Nucleus accumbens (tissue), 56 donors: ENCODE measurements around the gene ACTN3.
"Not testable (repeated sequence)": the region's sequence is repeated elsewhere in the genome, so short reads cannot be mapped to it uniquely, and the experiment has no call there.

Experiments used
- DNase-seq, 56 donors: peaks; one replicate each; lab custom pipeline; 2025; lab: John Stamatoyannopoulos, UW

ACTN3 gene

DNA sequence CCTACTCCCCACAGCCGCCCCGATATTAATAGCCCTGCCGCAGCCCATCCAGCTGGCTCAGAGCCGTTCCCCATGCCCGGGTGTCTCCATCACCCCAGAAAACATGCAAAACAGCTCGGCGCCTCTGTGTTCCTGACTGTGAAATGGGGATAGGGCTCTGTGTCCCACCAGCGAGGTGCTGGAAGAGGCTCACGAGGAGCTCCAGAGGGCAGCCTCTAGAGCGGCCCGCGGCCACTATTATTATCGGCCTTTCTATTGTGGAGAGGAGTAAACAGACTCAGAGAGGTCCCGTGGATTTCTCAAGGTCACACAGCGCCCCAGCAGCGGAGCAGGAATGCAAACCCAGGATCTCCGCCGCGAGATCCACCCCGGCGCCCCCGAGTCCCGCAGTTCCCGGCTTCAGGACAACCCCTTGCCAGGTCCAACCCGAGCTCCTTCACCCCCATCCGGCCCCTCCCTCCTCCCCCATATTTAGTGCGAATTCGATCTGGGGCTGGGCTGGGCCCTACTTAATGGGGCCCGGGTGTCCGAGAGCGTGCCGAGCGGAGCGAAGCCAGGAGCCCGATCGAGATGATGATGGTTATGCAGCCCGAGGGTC, at the start of gene ACTN3:
Gene ACTN3 (plus strand): TSS at position 536 of the 598 bp plus-strand sequence. CDS start 35 bp downstream, at position 571.
- no peak for DNase-seq

DNA sequence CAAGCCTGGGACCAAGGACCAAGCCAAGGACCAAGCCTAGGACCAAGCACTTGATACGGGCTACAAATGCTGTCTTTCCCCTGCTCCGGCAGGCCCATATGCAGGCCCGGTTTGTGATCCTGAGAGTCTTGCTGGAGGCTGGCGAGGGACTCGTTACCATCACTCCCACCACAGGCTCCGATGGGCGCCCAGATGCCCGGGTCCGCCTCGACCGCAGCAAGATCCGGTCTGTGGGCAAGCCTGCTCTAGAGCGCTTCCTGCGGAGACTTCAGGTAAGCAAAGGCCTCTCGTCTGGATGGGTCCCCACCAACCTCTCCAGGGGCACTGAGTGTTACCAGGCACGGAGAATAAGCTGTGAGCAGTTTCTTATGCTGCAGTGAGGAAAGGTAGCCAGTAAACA, 49.5 kb upstream of the ACTN3 start:
- DNase-seq = no peak

DNA sequence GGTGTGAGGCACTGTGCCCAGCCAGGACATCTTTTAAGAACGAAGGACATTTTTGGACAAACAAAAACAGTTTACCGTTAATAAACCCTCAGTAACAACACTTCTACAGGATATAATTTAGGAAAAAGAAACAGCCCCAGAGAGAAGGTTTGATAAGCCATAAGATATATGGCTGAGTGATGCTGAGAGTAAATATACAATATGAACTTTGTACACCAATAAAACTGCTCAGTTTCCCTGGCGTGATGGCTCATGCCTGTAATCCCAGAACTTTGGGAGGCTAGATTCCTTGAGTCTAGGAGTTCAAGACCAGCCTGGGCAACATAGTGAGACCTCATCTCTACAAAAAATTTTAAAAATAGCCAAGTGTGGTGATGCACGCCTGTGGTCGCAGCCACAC, 48.2 kb upstream of the ACTN3 start:
- no peak for DNase-seq

DNA sequence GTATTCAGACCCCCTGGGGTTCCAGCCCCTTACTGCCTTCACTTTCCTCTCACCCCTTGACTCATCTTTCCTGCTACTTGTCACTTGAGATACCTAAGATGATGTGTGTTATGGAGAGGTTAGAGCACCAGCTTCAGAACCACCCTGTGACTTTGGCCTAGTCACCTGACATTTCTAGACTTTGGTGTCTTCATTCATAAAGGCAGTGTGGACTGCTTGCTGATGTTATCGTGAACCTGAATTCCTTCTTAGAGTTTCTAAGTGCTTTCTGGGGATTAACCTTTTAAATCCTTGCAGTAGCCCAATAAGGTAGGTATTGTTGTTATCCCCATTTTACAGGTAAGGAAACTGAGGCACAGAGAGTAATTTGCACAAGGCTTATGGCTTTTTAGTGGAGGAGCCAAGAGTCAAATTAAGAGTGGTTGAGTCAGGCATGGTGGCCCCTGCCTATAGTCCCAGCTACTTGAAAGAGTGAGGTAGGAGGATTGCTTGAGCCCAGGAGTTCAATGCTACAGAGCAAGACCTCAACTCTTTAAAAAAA, 41.4 kb upstream of the ACTN3 start:
- DNase-seq = no peak

DNA sequence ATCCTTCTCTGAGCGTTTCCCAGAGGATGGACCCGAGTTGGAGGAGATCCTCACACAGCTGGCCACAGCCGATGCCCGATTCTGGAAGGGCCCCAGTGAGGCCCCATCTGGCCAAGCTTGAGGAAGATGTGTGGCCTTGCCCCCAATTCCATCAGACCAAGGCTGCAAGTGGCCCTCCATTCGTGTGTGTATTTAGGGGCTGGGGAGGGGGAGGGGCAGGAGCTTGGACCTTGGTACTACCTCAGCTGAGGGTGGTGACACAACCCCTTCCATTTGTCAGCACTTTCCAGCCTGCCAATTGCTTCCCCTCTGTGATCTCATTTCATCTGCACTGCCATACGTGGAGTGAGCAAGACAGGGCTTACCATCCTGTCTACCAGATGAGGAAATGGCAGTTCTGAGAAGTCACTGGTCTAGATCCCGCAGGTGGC, 37.6 kb upstream of the ACTN3 start:
- no peak for DNase-seq

DNA sequence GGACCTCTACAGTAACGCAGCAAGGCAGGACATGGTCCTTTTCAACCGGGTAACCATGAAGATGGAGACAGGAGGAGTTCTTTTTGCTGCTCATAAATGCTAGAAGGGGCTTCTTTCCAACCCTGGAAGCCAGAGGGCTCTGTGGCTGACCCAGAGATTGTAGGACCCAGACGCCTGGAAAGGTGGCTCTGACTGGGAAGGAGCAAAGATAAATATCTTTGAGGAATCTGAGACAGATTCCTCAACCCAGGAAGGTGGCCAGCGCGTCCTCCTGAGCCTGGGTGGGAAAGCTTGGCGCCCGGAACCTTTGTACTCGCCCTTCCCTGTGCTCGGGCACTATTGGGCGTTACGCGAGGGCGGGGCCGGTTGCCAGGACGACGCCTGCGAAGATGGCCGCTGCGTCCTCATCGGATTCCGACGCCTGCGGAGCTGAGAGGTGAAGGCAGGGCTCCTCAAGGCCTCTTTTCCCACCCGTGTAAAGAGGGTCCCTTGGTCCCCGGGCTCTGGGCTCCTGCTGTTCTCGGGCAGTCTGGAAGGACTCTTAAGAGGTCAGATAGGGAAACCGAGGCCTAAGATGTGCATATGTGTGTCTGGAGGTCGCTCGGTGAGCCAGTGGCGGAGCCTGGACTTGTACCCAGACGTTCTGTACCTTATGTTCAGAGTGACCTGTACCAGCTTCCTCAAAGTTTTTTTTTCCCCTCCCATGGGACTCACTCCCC, 36.3 kb upstream of the ACTN3 start, which contains the start of gene BBS1:
Gene BBS1 (plus strand): TSS at position 365 of the 719 bp plus-strand sequence. CDS start 25 bp downstream, at position 390.
- DNase-seq = peak in 55 of 56 donors; percentile 19 to 90 (median 73)

DNA sequence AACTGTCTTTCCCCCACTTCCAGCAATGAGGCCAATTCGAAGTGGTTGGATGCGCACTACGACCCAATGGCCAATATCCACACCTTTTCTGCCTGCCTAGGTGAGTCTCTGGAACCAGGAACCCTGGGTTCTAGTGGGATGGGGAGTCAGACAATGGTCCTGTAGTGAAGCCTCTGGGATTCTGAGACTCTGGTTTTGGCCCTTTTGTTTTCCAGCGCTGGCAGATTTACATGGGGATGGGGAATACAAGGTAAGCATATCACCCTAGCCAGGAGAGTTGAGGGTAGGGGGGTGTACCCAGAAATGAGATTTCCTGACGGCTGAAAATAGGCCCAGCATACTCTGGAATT, 35.7 kb upstream of the ACTN3 start:
- DNase-seq = no peak

DNA sequence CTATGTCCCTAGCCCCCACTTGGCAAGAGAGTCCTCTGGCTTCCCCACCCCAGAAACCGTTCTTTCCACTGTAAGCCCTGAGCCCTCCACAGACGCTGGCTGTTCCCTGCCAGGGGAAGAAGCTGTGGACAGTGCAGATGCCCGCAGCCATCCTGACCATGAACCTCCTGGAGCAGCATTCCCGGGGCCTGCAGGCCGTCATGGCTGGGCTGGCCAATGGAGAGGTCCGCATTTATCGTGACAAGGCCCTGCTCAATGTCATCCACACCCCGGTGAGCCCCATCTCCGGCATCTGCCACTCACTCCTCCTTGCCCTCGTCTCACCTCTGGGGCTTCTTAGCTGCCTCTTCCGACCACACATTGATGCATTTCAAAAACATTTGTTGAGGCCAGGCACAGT, 23.1 kb upstream of the ACTN3 start:
- no peak for DNase-seq

DNA sequence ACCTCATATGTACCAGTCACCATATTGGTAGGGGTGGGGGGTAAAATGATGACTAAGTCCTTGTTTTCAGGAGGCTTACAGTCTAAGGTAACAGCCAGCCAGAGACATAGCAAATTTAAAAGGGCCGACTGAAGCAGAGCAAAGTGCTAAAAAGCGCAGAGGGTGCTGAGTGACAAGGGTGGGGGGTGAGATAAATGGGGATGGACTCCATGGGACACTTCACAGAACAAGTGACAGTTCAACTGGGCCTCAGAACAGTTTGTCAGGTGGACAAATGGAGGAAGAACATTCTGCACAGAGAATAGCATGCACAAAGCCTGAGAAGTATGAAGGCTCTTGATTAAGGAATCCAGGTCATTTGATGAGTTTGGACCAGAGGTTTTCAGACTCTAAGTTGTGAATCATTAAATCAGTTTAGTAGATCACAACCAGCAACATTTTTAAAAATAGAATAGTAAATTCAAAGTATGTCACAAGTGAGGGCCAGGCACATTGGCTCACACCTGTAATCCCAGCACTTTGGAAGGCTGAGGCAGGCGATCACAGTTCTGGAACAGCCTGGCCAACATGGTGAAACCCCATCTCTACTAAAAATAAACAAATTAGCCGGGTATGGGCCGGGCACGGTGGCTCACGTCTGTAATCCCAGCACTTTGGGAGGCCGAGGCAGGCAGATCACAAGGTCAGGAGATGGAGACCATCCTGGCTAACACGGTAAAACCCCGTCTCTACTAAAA, 22.2 kb upstream of the ACTN3 start:
- no peak for DNase-seq

DNA sequence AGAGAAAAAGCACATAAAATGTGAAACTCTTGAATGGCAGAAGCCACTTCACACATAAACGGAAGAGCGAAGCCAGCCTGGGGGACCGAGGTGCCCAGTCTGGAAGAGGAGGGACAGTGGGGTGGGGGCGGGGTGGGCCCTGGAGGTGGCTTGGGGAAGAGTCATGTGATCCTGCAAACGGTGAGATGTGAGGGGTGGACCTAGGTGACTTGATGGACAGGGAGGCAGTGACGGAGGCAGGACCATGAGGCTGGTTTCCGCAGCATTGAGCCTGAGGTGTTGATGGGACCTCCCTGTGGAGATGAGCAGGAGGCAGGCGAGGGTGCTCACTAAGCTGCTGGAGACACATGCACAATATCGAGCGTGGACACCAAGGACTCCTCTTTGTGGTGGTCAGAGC, 17.6 kb upstream of the ACTN3 start:
- no peak for DNase-seq

DNA sequence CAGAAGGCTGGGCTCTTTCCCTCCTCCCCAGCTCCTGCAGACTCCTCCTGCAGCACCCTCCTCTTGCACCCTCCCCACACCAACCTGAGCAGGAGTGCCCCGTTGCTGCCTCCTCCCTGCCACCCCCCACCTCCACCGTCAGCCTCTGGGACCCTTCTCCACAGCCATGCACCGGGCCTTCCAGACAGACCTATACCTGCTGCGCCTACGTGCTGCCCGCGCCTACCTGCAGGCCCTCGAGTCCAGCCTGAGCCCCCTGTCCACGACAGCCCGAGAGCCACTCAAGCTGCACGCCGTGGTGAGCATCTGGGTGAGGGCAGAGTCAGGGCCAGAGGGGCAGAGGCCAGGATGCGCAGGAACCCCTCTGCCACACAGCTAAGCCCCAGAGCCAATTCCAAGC, 17.0 kb upstream of the ACTN3 start:
- no peak for DNase-seq

DNA sequence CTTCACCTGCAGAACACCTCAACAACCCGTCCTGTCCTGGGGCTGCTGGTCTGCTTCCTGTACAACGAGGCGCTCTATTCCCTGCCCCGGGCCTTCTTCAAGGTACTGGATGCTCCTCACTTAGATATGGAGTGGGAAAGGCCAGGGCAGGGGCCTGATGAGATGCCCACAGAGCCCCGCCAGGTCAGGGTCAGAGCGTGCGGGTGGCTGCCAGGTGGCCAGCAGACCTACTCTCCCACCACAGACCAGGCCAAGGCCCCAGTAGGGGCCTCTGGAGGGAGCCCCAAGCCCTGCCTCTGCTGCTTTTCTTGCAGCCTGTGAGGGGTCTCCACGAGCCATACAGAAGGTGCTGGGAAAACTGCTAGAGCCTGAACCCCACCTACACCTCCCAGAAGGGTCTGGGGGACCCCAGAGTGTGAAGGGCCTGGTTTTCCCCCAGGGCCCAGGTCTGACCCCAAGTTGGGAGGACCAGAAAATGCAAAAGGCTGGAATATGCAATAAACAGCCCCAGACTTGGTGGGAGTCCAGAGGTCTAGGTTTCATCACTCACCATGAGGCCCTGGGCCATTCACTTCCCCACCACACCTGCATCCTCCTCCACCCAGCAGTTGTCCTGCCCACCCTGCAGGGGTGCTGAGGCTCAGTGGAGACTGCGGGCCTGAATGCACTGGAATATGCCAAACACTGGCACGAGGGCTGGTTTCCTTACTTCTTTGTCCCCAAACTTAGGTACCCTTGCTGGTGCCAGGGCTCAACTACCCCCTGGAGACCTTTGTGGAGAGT, 15.6 kb upstream of the ACTN3 start:
- no peak for DNase-seq

DNA sequence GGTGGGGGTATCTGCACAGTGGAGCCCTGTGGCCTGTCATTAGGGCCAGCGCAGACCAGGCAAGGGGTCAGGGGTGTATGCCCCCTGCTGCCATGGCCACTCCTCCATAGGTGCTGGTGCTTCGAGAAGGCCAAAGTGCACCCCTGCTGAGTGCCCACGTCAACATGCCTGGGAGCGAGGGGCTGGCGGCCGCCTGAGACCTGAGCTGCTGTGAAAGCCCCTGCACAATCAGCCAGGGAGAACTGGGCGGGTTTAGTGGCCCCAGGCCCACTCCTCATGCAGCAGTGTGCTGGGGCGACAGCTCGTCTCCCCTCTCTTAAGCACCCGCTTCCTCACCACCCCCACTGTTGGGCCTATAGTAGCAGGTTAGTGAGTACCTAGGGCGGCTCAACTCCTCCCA, 14.9 kb upstream of the ACTN3 start:
- no peak for DNase-seq

DNA sequence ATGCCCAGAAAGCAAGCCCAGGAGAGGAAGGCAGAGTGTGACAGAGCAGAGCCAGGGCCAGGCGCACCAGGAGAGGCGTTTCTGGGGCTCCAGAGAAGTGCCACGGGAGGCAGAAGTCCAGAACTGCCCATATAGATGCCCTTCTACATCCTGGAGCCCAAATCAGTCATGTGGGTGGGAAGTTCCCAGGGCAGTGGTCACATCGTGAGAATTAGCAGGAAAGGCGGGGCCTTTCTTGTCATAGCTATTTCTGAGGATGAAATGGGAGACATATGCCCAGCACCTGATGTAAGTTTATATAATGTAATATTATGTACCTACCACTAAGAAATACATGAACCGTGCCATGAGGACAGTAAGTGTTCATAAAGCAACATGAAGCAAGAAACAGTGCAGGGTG, 13.9 kb upstream of the ACTN3 start:
- DNase-seq = no peak

DNA sequence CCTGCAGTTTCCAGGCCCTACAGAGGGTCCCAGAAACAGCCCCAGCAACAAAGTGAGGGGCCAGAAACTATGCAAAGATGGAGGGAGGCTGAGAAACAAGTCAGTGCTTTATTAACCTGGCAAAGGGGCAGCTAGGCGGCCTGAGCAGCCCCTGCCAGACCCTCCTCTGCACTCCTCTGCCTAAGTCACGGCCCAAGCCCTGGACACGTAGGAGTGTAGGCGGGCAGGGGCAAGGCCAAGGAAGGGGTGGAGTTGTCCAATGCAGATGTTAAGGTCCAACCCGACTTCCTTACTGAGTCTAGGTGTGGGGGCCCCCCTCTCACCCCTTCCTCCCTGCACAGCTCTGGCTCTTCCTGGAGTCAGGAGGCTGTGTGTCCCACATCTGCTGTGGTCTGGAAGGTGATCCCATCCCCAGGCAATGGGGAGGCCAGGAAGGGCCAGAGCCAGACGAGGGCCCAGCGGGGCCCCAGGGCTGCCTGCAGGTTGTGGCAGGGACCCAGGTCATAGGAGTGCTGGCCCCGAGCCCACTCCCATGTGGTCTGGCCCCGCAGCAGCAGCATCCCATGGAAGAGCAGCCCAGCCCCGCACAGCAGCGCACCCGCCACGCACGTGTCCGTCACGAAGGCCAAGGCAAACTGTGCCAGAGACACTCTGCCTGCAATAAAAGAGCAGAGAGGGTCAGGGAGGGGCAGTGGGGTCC, 7.4 kb upstream of the ACTN3 start:
- no peak for DNase-seq

DNA sequence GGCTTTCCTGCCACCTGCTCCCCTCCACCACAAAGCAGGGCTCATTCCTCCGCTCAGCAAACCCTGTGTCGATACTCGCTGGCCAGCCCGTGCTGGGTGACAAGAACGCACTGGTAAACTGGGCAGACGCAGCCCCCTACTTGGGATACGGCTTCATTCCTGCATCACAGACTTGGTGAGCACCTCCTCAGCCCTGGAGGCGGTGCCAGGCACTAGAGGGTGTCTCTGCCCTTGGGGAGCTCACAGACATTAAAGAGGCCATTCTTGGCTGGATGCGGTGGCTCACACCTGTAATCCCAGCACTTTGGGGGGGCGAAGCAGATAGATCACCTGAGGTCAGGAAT, 6.9 kb upstream of the ACTN3 start:
- DNase-seq = no peak

DNA sequence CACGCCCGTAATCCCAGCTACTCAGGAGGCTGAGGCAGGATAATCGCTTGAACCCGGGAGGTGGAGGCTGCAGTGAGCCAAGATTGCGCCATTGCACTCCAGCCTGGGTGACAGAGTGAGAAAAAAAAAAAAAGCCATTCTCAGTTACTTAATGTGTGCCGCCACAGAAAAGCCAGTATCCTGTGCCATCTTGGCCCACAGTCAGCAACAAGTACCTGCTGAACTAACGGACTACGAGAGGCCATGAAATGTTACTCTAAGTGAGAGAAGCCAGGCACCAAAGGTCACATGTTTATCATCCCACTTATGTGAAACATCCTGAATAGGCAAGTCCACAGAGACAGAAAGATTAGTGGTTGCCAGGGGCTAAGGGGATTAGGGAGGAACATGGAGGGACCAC, 6.1 kb upstream of the ACTN3 start:
- DNase-seq = not testable (repeated sequence)

DNA sequence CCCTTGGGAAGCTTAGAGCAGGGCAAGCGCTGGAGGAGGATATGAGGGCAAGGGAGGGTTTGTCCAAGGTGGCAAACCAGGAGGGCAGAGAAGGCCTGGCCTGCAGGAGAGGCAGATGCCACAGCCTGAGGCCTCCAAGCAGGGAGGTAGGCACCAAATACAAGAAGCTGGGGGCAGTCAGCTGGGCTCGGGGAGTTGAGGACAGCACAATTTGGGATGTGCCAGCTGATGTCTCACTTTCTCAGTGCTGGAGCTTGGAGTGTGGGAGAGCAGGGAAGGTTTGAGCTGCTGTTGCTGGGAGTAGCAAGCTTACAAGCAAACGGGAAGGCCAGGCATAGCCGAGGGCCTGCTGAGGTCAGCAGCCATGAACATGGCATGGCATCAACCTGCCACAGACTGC, 4.8 kb upstream of the ACTN3 start:
- no peak for DNase-seq

DNA sequence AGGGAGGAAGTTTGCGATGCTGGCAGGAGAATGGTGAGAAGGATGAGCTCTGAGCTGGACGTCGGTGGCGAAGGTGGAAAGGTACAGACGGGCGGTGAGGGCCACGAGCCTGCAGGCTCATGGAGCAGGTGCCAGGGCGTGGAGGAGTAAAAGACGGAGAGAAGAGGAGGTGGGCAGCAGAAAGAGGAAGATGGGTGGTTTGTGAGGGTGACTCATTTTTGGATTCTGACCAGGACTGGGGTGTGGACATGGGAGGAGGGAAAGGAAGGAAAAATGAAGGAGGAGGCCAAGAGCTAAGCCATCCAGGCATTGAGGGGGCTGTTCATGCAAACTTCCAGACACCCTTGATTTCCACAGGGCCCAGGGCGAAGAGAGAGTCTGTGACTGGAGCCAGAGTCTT, 4.3 kb upstream of the ACTN3 start:
- DNase-seq = no peak
